Stimulated activated CD4-positive, alpha-beta T cell treated with anti-CD3 and anti-CD28 coated beads, TNF-alpha, amount 100 ng/mL, for 4 hours (primary cell): Measurements from ENCODE around the gene PNLIPRP2.

Experiments used
- DNase-seq, 3 experiments: peaks; one replicate each; pipeline ENCODE4 v3.0.0-alpha.2; 2020; ENCODE audit warnings: low read depth in 3 of 3

Gene PNLIPRP2

DNA sequence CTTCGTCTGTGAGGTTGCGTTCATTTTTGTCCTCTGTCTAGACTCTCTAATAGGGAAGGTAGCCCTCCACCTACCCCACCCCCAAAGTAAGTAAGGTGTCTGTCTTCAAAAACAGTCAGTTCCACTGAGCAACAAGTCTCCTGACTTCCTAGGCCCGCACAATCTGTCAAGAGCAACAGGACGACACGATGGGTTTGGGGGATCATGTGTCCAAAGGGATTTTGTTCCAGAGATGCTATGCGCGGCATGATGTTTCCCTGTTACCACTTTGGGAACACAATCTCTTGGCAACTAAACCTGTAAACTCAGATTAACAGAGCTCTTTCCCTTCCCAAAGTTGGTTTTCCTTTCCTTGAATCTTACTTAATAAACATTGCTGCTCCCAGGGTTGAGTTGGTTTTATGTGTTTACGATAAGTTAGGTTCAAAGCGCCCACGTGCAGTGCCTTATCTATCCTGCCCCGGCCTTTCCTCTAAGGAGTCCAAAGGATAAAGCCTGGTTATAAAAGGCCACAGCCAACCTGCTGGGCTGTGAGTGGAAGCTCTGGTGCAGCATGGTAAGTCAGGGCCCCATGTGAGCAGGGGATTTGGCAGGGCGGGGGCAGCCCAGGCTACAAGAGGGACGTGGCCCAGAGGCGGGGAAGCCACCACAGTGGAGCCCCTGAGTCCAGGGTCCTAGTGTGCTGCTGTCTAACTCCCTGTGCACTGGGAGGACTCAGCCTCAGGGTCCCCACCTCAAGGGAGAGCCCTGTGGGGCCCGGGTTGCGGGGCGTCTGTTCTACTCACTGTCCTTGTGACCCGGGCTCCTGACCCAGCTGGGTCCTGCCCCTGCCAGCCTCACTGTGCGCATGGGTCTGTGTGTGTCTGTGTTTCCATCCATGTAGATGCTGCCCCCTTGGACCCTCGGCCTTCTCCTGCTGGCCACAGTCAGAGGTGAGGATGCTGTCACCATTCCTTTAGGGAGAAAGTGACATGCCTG lies at the start of gene PNLIPRP2:
PNLIPRP2 (plus strand) TSS at position 531 of the 978 bp plus-strand sequence.
- no peak for DNase-seq

DNA sequence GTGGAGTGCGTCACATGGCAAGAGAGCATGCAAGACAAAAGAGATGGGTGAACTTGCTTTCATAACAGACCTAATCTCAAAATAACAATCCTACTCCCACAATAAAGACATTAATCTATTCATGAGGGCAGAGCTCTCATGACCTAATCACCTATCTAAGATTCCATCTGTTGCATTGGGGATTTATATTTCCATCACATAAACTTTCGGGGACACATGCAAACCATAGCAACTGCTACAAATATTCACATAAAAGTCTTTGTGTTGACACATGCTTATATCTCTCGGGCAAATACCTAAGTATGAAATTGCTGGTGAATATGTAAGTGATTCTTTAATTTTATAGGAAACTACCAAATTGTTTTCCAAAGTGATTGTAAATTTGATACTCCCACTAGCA lies 46.0 kb upstream of the PNLIPRP2 start:
- no peak for DNase-seq

GRCh38 chr10:116587878-116588591 lies 32.7 kb upstream of the PNLIPRP2 start:
- DNase-seq = no peak

- DNase-seq = no peak
Measured at GRCh38 chr10:116588995-116589394, 31.8 kb upstream of the PNLIPRP2 start.

GRCh38 chr10:116589926-116590325 lies 30.8 kb upstream of the PNLIPRP2 start:
- no peak for DNase-seq

- DNase-seq = no peak
Measured at GRCh38 chr10:116590590-116591444, 29.9 kb upstream of the PNLIPRP2 start, which contains the start of gene PNLIPRP1. TSS of gene PNLIPRP1 (plus strand) at chr10:116590959. CDS start at chr10:116591130, 171 bp downstream.

DNA sequence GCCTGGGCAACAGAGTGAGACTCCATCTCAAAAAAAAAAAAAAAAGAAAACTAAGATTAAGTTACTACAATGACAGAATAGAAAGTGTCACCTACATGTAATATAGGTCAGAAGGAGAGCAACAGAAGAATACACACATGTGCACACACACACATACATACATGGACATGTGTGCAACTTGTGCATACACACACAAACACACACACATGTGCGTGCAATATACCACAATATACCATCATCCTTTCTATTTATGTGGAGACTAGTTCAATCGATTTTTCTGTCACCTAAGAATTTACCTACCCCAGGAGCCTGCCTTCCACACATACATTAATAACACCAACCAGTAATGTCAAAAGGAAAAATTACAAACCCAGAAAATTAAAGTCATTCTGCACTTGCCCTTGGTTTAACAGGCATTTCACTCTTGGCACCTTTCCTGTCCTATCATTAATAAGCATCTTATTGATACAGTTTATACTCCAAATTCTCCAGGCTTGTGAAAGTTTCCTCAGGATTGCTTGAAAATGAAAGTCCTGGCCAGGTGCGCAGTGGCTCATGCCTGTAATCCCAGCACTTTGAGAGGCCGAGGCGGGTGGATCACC lies 27.5 kb upstream of the PNLIPRP2 start:
- DNase-seq = no peak

GRCh38 chr10:116594525-116595035 lies 26.2 kb upstream of the PNLIPRP2 start:
- no peak for DNase-seq

GRCh38 chr10:116596062-116596461 lies 24.7 kb upstream of the PNLIPRP2 start:
- DNase-seq = no peak

GRCh38 chr10:116597543-116597942 lies 23.2 kb upstream of the PNLIPRP2 start:
- DNase-seq = no peak

GRCh38 chr10:116598329-116598728 lies 22.4 kb upstream of the PNLIPRP2 start:
- DNase-seq = no peak

DNA sequence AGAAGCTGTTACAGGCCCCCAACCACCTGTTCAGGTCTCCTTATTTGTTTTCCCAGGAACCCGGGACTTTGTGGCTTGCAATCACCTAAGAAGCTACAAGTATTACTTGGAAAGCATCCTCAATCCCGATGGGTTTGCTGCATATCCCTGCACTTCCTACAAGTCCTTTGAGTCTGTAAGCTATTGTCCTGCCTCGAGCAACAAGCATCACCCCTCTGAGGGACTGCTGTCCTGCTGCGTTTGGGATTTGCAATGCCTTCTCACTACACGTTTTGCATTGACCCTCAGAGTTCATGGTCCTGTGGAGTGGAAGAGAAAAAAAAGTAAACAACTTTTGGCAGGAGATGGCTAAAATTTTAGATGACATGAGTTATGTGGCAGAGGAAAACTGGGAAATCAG lies 20.8 kb upstream of the PNLIPRP2 start:
- no peak for DNase-seq

- DNase-seq = no peak
Measured at GRCh38 chr10:116602648-116603400, 17.9 kb upstream of the PNLIPRP2 start.

DNA sequence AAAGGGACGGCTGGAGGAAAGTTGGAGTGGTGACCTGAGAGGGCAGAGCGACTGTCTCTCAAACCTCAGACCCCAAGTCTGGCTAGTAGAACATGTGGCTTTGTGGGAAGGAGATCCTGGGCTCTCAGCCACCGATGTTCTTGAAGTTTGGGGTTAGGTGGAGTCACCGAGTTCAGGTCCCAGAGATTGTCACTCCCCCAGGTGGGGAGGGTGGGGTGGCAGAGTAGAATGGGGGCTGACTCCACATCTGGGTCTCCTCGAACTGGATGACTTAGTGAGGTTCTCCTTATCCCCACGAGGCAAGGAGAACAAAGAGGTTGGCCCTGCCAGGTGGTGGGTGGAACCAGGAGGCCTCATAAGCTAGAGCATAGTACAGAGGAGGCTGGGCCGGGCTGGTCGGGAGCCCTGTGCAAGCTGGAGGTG lies 14.7 kb upstream of the PNLIPRP2 start:
- no peak for DNase-seq

- DNase-seq = no peak
Measured at GRCh38 chr10:116607336-116607735, 13.4 kb upstream of the PNLIPRP2 start.

DNA sequence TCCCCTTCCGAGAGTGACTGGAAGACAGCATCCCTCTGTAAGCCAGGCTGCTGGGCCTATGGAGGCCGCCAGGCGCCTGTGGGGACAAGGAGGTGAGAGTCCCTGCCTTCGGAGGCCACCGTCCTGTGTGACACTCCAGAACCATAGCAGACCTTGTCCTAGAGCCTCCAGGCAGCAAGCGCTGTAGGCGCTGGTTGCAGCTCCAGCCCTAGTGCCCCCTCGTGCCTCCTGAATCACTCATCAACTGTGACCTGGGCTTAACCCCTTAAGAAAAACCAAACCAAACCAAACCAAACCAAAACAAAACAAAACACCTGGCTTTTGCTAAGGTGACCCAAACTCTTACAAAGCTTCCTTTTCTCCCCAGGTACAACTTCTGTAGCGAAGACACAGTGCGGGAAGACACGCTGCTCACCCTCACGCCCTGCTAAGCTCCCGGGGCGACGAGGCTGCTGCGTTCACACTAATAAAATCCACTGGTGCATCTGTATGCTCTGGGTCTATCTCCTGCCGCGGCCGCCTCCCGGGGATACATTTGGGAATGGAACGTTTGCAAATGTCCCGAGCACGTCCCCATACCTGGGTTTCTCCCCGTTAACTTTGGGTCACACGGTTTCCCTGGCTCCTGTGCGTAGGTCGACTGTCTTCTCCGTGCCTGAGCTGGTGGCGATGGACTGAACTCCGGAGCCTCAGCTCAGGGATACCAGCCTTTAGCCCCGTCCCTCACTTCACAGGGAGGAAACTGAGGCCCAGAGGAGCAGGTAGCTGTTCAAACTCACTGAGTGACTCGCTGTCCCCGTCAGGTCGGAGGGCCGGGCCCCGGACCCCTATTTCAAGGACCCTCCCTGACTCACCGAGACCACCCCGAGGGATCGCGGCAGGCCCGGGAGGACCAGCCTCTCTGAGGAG lies 11.8 kb upstream of the PNLIPRP2 start:
- DNase-seq = no peak

- DNase-seq = no peak
Measured at GRCh38 chr10:116610443-116611152, 10.2 kb upstream of the PNLIPRP2 start.

GRCh38 chr10:116611153-116611545 lies 9.6 kb upstream of the PNLIPRP2 start:
- no peak for DNase-seq
